Skeletal muscle tissue (tissue), 4 donors: ENCODE data around the gene ACACA. TPM values are rescaled to one million over a fixed set of nuclear protein-coding genes. Genes with fewer than 3 reads are reported as not detected.

Experiments
- H3K27ac ChIP-seq: one replicate; pipeline ENCODE4 v1.7.0; 2013; ENCODE audit warnings: mild to moderate bottlenecking, low read depth, low read length, inconsistent platforms
- H3K27me3 ChIP-seq, 3 donors: one replicate each; pipeline ENCODE4 v1.7.0; 2013; ENCODE audit warnings: low read length in 3 of 3; ENCODE audit not compliant: control insufficient read depth in 3 of 3, insufficient read depth in 3 of 3
- H3K36me3 ChIP-seq, 3 donors: one replicate each; pipeline ENCODE4 v1.7.0; 2013; ENCODE audit warnings: low read length in 3 of 3; ENCODE audit not compliant: control insufficient read depth in 3 of 3, insufficient read depth in 3 of 3
- H3K4me1 ChIP-seq, 3 donors: one replicate each; pipeline ENCODE4 v1.7.0; 2013; ENCODE audit warnings: low read length in 3 of 3, mild to moderate bottlenecking in 3 of 3; ENCODE audit not compliant: control insufficient read depth in 3 of 3, insufficient read depth in 3 of 3
- H3K4me3 ChIP-seq, 3 donors: one replicate each; pipeline ENCODE4 v1.7.0; 2013; ENCODE audit warnings: low read length in 3 of 3
- H3K9ac ChIP-seq, 3 donors: one replicate each; pipeline ENCODE4 v1.7.0; 2013; ENCODE audit warnings: low read length in 3 of 3, mild to moderate bottlenecking in 3 of 3, moderate library complexity in 2 of 3, low read depth in 1 of 3
- H3K9me3 ChIP-seq, 3 donors: one replicate each; pipeline ENCODE4 v1.7.0; 2013; ENCODE audit warnings: low read length in 3 of 3; ENCODE audit not compliant: control insufficient read depth in 3 of 3
- total RNA-seq: library from RNA; depleted of rRNA; stranded (reverse); fragments of >200 nt; gene quantifications from one replicate; pipeline ENCODE4 v1.2.3, GENCODE V29; 2014
- donor health status: Osteomylitis.

The ACACA gene
- total RNA-seq, 1 donor from 2014 or later: 26.6 TPM

- H3K27me3 ChIP-seq: no peaks in the 10 kb centered on the region
- no peaks in the 10 kb centered on the region for H3K4me1 ChIP-seq
- no peaks in the 10 kb centered on the region for H3K9me3 ChIP-seq
- peaks cover 6 to 35% (median 15%) of the 10 kb centered on the region in 3 donors for H3K36me3 ChIP-seq
- no peak overlapping the region for H3K9ac ChIP-seq
- H3K4me3 ChIP-seq: no peak overlapping the region
- no peak overlapping the region for H3K27ac ChIP-seq
Measured at GRCh38 chr17:37220607-37220953, 186.1 kb downstream of the ACACA start.

- no peak overlapping the region for H3K4me3 ChIP-seq
- no peaks in the 10 kb centered on the region for H3K27me3 ChIP-seq
- no peak overlapping the region for H3K9ac ChIP-seq
- no peak overlapping the region for H3K27ac ChIP-seq
- peaks cover under 1 to 29% (median 10%) of the 10 kb centered on the region in 3 donors for H3K36me3 ChIP-seq
- no peaks in the 10 kb centered on the region for H3K9me3 ChIP-seq
- H3K4me1 ChIP-seq: no peaks in the 10 kb centered on the region
Measured at GRCh38 chr17:37219876-37220606, 186.6 kb downstream of the ACACA start.

GRCh38 chr17:37218849-37219248, 187.8 kb downstream of the ACACA start:
- Histone ChIP-seq H3K4me3 (no peak overlapping the region), H3K27ac (no peak overlapping the region), H3K27me3 (no peaks in the 10 kb centered on the region), H3K36me3 (peaks cover 3 to 37% (median 8%) of the 10 kb centered on the region in 3 donors), H3K4me1 (no peaks in the 10 kb centered on the region), H3K9me3 (no peaks in the 10 kb centered on the region), H3K9ac (no peak overlapping the region)

- H3K4me1 ChIP-seq: no peaks in the 10 kb centered on the region
- no peak overlapping the region for H3K4me3 ChIP-seq
- H3K27ac ChIP-seq: no peak overlapping the region
- no peaks in the 10 kb centered on the region for H3K9me3 ChIP-seq
- peaks cover 3 to 20% (median 3%) of the 10 kb centered on the region in 3 donors for H3K36me3 ChIP-seq
- no peaks in the 10 kb centered on the region for H3K27me3 ChIP-seq
- H3K9ac ChIP-seq: no peak overlapping the region
Measured at GRCh38 chr17:37214416-37214815, 192.2 kb downstream of the ACACA start.

- no peak overlapping the region for H3K4me3 ChIP-seq
- H3K36me3 ChIP-seq: peaks cover 3 to 20% (median 3%) of the 10 kb centered on the region in 3 donors
- H3K27ac ChIP-seq: no peak overlapping the region
- no peaks in the 10 kb centered on the region for H3K9me3 ChIP-seq
- H3K4me1 ChIP-seq: no peaks in the 10 kb centered on the region
- no peaks in the 10 kb centered on the region for H3K27me3 ChIP-seq
- H3K9ac ChIP-seq: no peak overlapping the region
Measured at GRCh38 chr17:37213927-37214326, 192.7 kb downstream of the ACACA start.

- Histone ChIP-seq H3K4me3 (no peak overlapping the region), H3K36me3 (peaks cover 7 to 24% (median 9%) of the 10 kb centered on the region in 3 donors), H3K4me1 (no peaks in the 10 kb centered on the region), H3K9ac (no peak overlapping the region), H3K27ac (no peak overlapping the region), H3K27me3 (no peaks in the 10 kb centered on the region), H3K9me3 (no peaks in the 10 kb centered on the region)
Measured at GRCh38 chr17:37212179-37212578, 194.5 kb downstream of the ACACA start.

- H3K4me3 ChIP-seq: no peak overlapping the region
- H3K9me3 ChIP-seq: no peaks in the 10 kb centered on the region
- peaks cover 9 to 29% (median 10%) of the 10 kb centered on the region in 3 donors for H3K36me3 ChIP-seq
- H3K27ac ChIP-seq: no peak overlapping the region
- no peaks in the 10 kb centered on the region for H3K4me1 ChIP-seq
- no peaks in the 10 kb centered on the region for H3K27me3 ChIP-seq
- no peak overlapping the region for H3K9ac ChIP-seq
Measured at GRCh38 chr17:37211136-37211535, 195.5 kb downstream of the ACACA start.

GRCh38 chr17:37207103-37207502, 199.5 kb downstream of the ACACA start:
- H3K9ac ChIP-seq: no peak overlapping the region
- no peaks in the 10 kb centered on the region for H3K4me1 ChIP-seq
- peaks cover 6 to 41% (median 28%) of the 10 kb centered on the region in 3 donors for H3K36me3 ChIP-seq

GRCh38 chr17:37206299-37206698, 200.3 kb downstream of the ACACA start:
- H3K27me3 ChIP-seq: no peaks in the 10 kb centered on the region
- no peaks in the 10 kb centered on the region for H3K9me3 ChIP-seq
- H3K9ac ChIP-seq: no peak overlapping the region
- no peak overlapping the region for H3K4me3 ChIP-seq
- H3K36me3 ChIP-seq: peaks cover 6 to 42% (median 25%) of the 10 kb centered on the region in 3 donors
- no peak overlapping the region for H3K27ac ChIP-seq
- no peaks in the 10 kb centered on the region for H3K4me1 ChIP-seq

More at GRCh38 chr17:37207103-37207502, 199.5 kb downstream of the ACACA start:
- H3K4me3 ChIP-seq: no peak overlapping the region
- no peaks in the 10 kb centered on the region for H3K27me3 ChIP-seq
- no peak overlapping the region for H3K27ac ChIP-seq
- no peaks in the 10 kb centered on the region for H3K9me3 ChIP-seq

- peaks cover 0 to 25% (median 14%) of the 10 kb centered on the region in 3 donors for H3K36me3 ChIP-seq
Measured at GRCh38 chr17:37200497-37200896, 206.1 kb downstream of the ACACA start.

More at GRCh38 chr17:37200497-37200896, 206.1 kb downstream of the ACACA start:
- no peak overlapping the region for H3K4me3 ChIP-seq
- no peak overlapping the region for H3K27ac ChIP-seq
- H3K4me1 ChIP-seq: no peaks in the 10 kb centered on the region
- no peaks in the 10 kb centered on the region for H3K9me3 ChIP-seq
- H3K9ac ChIP-seq: no peak overlapping the region
- no peaks in the 10 kb centered on the region for H3K27me3 ChIP-seq
